Activated CD8-positive, alpha-beta memory T cell treated with anti-CD3 and anti-CD28 coated beads, Interleukin-2, amount 50 U/mL, for 24 hours (primary cell): Measurements from ENCODE around the gene MYH7.
"Not testable (repeated sequence)": the region's sequence is repeated elsewhere in the genome, so short reads cannot be mapped to it uniquely, and the experiment has no call there.

Experiments
- DNase-seq: peaks from one replicate; pipeline ENCODE4 v3.0.0-alpha.2; 2020; ENCODE audit errors: extremely low read depth

Gene MYH7

GRCh38 chr14:23407516-23408306, 27.7 kb downstream of the MYH7 start, which contains the start of gene MYH6:
TSS of gene MYH6 (minus strand) at chr14:23408273. CDS start at chr14:23407223, 1,050 bp downstream.
- DNase-seq = no peak

GRCh38 chr14:23406725-23407355, 28.6 kb downstream of the MYH7 start:
- DNase-seq = no peak

- DNase-seq = no peak
Observed at GRCh38 chr14:23406244-23406643, 29.2 kb downstream of the MYH7 start.

GRCh38 chr14:23405516-23406025, 29.9 kb downstream of the MYH7 start:
- no peak for DNase-seq

- DNase-seq = no peak
Observed at GRCh38 chr14:23405096-23405495, 30.4 kb downstream of the MYH7 start.

GRCh38 chr14:23404331-23404900, 31.0 kb downstream of the MYH7 start:
- DNase-seq = no peak

- DNase-seq = no peak
Observed at GRCh38 chr14:23403908-23404307, 31.6 kb downstream of the MYH7 start.

- no peak for DNase-seq
Observed at GRCh38 chr14:23403139-23403438, 32.4 kb downstream of the MYH7 start.

GRCh38 chr14:23402296-23403138, 32.9 kb downstream of the MYH7 start:
- no peak for DNase-seq

- no peak for DNase-seq
Observed at GRCh38 chr14:23401291-23401690, 34.2 kb downstream of the MYH7 start.

GRCh38 chr14:23400496-23401149, 34.8 kb downstream of the MYH7 start:
- not testable (repeated sequence) for DNase-seq

- DNase-seq = no peak
Observed at GRCh38 chr14:23399591-23399990, 35.9 kb downstream of the MYH7 start.

GRCh38 chr14:23399136-23399535, 36.3 kb downstream of the MYH7 start:
- no peak for DNase-seq

GRCh38 chr14:23398348-23398747, 37.1 kb downstream of the MYH7 start:
- DNase-seq = no peak

GRCh38 chr14:23396781-23397407, 38.6 kb downstream of the MYH7 start:
- DNase-seq = no peak

GRCh38 chr14:23396126-23396525, 39.3 kb downstream of the MYH7 start:
- no peak for DNase-seq

GRCh38 chr14:23392613-23393012, 42.8 kb downstream of the MYH7 start:
- DNase-seq = no peak

GRCh38 chr14:23389871-23390270, 45.6 kb downstream of the MYH7 start:
- not testable (repeated sequence) for DNase-seq

GRCh38 chr14:23389396-23389795, 46.1 kb downstream of the MYH7 start:
- DNase-seq = no peak

- DNase-seq = no peak
Observed at GRCh38 chr14:23388996-23389395, 46.5 kb downstream of the MYH7 start.
